PC-9 (cell line): ENCODE data around the gene APOL2. TPM values are rescaled to one million over a fixed set of nuclear protein-coding genes. Genes with fewer than 3 reads are reported as not detected.
A peak's percentile ranks its signal among the peaks of the same experiment; 100 is the strongest.

Source experiments
- BruUV-seq: library from RNA; stranded (reverse); fragments of 400-500 nt; replicated peaks from 2 replicates; lab custom pipeline; 2021; lab: Mats Ljungman, UMichigan
- CTCF ChIA-PET: fragments of 300-600 bp; sonication (Branson Sonifier 250); formaldehyde crosslinking; loops from one replicate; lab custom pipeline; 2022; ENCODE audit warnings: antibody characterized with exemption; lab: Charles Lee
- POLR2A ChIA-PET: fragments of 300-600 bp; sonication (Branson Sonifier 250); formaldehyde crosslinking; loops from one replicate; lab custom pipeline; 2022; ENCODE audit warnings: antibody characterized with exemption; ENCODE audit not compliant: unreplicated experiment; lab: Charles Lee
- DNase-seq, 2 experiments: peaks; one replicate each; pipeline versions ENCODE4 v3.0.0 to v3.0.0-alpha.2; 2015 to 2022; ENCODE audit warnings: mixed read lengths in 1 of 2
- H2AFZ ChIP-seq: fragments of 200-600 bp; sonication (generic); 2 replicates; pipeline ENCODE4 v1.8.1; 2017; ENCODE audit warnings: antibody characterized with exemption
- H3F3A ChIP-seq: fragments of 200-600 bp; sonication (generic); 2 replicates; pipeline ENCODE4 v1.8.1; 2017; ENCODE audit warnings: antibody characterized with exemption, mild to moderate bottlenecking, low read depth; ENCODE audit not compliant: insufficient read depth
- H3K27ac ChIP-seq: fragments of 200-600 bp; sonication (generic); 2 replicates; pipeline ENCODE4 v1.6.1; 2016; ENCODE audit warnings: mixed run types
- H3K27me3 ChIP-seq: fragments of 200-600 bp; sonication (generic); 2 replicates; pipeline ENCODE4 v1.6.1; 2016; ENCODE audit warnings: low read depth, mixed run types; ENCODE audit not compliant: insufficient read depth
- H3K36me3 ChIP-seq: fragments of 200-600 bp; sonication (generic); 2 replicates; pipeline ENCODE4 v1.6.1; 2016; ENCODE audit warnings: low read depth, mixed run types
- H3K4me1 ChIP-seq: fragments of 200-600 bp; sonication (generic); replicated peaks from 2 replicates; pipeline ENCODE4 v1.6.1; 2016; ENCODE audit warnings: mixed run types; ENCODE audit not compliant: insufficient read depth
- H3K4me2 ChIP-seq: fragments of 200-600 bp; sonication (generic); 2 replicates; pipeline ENCODE4 v1.6.1; 2017; ENCODE audit warnings: mixed run types
- H3K4me3 ChIP-seq: fragments of 200-600 bp; sonication (generic); 2 replicates; pipeline ENCODE4 v1.6.1; 2016; ENCODE audit warnings: mixed run types
- H3K79me2 ChIP-seq: fragments of 200-600 bp; sonication (generic); 2 replicates; pipeline ENCODE4 v1.6.1; 2017; ENCODE audit warnings: low read depth, mixed run types
- H3K9me2 ChIP-seq: fragments of 200-600 bp; sonication (generic); 2 replicates; pipeline ENCODE4 v1.8.1; 2017; ENCODE audit warnings: mild to moderate bottlenecking; ENCODE audit not compliant: insufficient read depth
- H3K9me3 ChIP-seq: fragments of 200-600 bp; sonication (generic); 2 replicates; pipeline ENCODE4 v1.8.1; 2016; ENCODE audit warnings: low read depth; ENCODE audit not compliant: insufficient read depth
- H4K20me1 ChIP-seq: fragments of 200-600 bp; sonication (generic); 2 replicates; pipeline ENCODE4 v1.8.1; 2017; ENCODE audit not compliant: insufficient read depth
- CTCF ChIP-seq: fragments of 200-600 bp; sonication (generic); conservative IDR thresholded peaks from 2 replicates; pipeline ENCODE4 v1.6.1; 2017; ENCODE audit warnings: mixed run types, antibody characterized with exemption, mild to moderate bottlenecking, moderate library complexity
- EZH2 ChIP-seq: fragments of 200-600 bp; sonication (generic); IDR thresholded peaks from 2 replicates; pipeline ENCODE4 v1.8.0; 2017; ENCODE audit warnings: antibody characterized with exemption, low read depth
- intact Hi-C: fragments of 100-400 bp; cut with micrococcal nuclease; formaldehyde crosslinking; loops from one replicate; pipeline ENCODE4 v1.10.0; 2022; ENCODE audit not compliant: unreplicated experiment
- total RNA-seq: library from RNA; stranded (reverse); gene quantifications from 2 replicates; pipeline ENCODE4 v1.2.3, GENCODE V29; 2021

The APOL2 gene
- total RNA-seq, 1 experiment from 2014 or later = 27.4 TPM

- H3K36me3 ChIP-seq = peaks cover 60% of the 10 kb centered on the region
- H3K27me3 ChIP-seq = no peaks in the 10 kb centered on the region
- CTCF ChIA-PET = interaction anchor here (1.4 kb wide), 1 partner anchor 198 kb away, joined by 3 read pairs; no protein-coding TSS in a partner anchor
- no peaks in the 10 kb centered on the region for H3K79me2 ChIP-seq
- peak in 1 of 2 experiments; percentile 54 for DNase-seq
- H4K20me1 ChIP-seq = peaks cover 58% of the 10 kb centered on the region
- POLR2A ChIA-PET = no interaction called here
- H3K27ac ChIP-seq = no peak overlapping the region
- no peak overlapping the region for H3K4me3 ChIP-seq
- no peaks in the 10 kb centered on the region for H3K4me1 ChIP-seq
- intact Hi-C loops = no loop called here
- H3K9me3 ChIP-seq = no peaks in the 10 kb centered on the region
- no peak overlapping the region for H3K4me2 ChIP-seq
- H2AFZ ChIP-seq = no peak overlapping the region
- no TSS peak for BruUV-seq
- no peak for TF ChIP-seq CTCF
- no peak for TF ChIP-seq EZH2
- no peaks in the 10 kb centered on the region for H3K9me2 ChIP-seq
- H3F3A ChIP-seq = peaks cover 87% of the 10 kb centered on the region
Observed at GRCh38 chr22:36287881-36288515, 48.7 kb upstream of the APOL2 start.

- CTCF ChIA-PET = interaction anchor here (0.5 to 1.4 kb wide), 7 partner anchors 11 to 221 kb away, joined by 3 to 4 read pairs (median 3); partner anchors contain the start of gene FOXRED2
- no peaks in the 10 kb centered on the region for H3K27me3 ChIP-seq
- H3K79me2 ChIP-seq = no peaks in the 10 kb centered on the region
- H3K9me3 ChIP-seq = no peaks in the 10 kb centered on the region
- H4K20me1 ChIP-seq = peaks cover 66% of the 10 kb centered on the region
- no peak overlapping the region for H3K4me3 ChIP-seq
- H3K36me3 ChIP-seq = peaks cover 45% of the 10 kb centered on the region
- no peaks in the 10 kb centered on the region for H3K9me2 ChIP-seq
- peak; percentile 62 to 79 for DNase-seq
- intact Hi-C loops = no loop called here
- H3K27ac ChIP-seq = no peak overlapping the region
- no peaks in the 10 kb centered on the region for H3K4me1 ChIP-seq
- POLR2A ChIA-PET = interaction anchor here (0.6 kb wide), 3 partner anchors 8 to 990 kb away, joined by 5 to 16 read pairs (median 7); no protein-coding TSS in a partner anchor
- H3F3A ChIP-seq = peaks cover 87% of the 10 kb centered on the region
- no TSS peak for BruUV-seq
- no peak overlapping the region for H2AFZ ChIP-seq
- H3K4me2 ChIP-seq = no peak overlapping the region
- peak; percentile 97 for TF ChIP-seq CTCF
- no peak for TF ChIP-seq EZH2
Observed at GRCh38 chr22:36286096-36286957, 47.0 kb upstream of the APOL2 start.

DNA sequence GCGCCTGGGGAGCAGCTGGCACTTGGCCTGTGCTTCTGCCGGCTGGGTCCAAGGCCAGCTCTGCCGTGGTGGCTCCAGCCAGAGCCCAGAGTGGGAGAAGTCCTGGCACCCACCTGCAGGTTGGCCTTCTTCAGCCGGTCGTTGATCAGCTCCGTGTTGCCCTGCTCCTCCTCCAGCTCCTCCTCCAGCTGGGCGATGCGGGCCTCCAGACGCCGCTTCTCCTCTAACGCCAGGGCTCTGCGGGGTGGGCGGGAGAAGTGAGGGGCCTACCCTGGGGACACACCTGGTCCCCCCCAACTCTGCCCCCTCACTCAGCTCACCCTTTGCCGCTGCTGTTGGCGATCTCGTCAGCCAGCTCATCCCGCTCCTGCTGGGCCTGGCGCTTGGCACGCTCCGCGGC, 46.2 kb upstream of the APOL2 start:
- Histone ChIP-seq H3F3A (peaks cover 94% of the 10 kb centered on the region), H3K9me2 (no peaks in the 10 kb centered on the region), H3K4me3 (no peak overlapping the region), H3K4me2 (no peak overlapping the region), H3K27ac (no peak overlapping the region), H4K20me1 (peaks cover 70% of the 10 kb centered on the region), H3K4me1 (no peaks in the 10 kb centered on the region), H3K9me3 (no peaks in the 10 kb centered on the region), H2AFZ (no peak overlapping the region), H3K79me2 (no peaks in the 10 kb centered on the region), H3K36me3 (peaks cover 45% of the 10 kb centered on the region), H3K27me3 (no peaks in the 10 kb centered on the region)
- no peak for TF ChIP-seq EZH2
- no peak for TF ChIP-seq CTCF
- POLR2A ChIA-PET = interaction anchor here (0.6 kb wide), 1 partner anchor 43 kb away, joined by 5 read pairs; no protein-coding TSS in a partner anchor
- DNase-seq = no peak
- BruUV-seq = no TSS peak
- intact Hi-C loops = no loop called here
- CTCF ChIA-PET = interaction anchor here (0.6 kb wide), 2 partner anchors 11 to 183 kb away, joined by 4 to 6 read pairs; no protein-coding TSS in a partner anchor
